Neural progenitor cell (in vitro differentiated cells): ENCODE results near the gene PARN. TPM values are rescaled to one million over a fixed set of nuclear protein-coding genes. Genes with fewer than 3 reads are reported as not detected.

ENCODE experiments used
- DNase-seq: peaks from one replicate; pipeline ENCODE4 v3.0.0-alpha.2; 2016; ENCODE audit warnings: low spot score
- H2AFZ ChIP-seq: fragments of 200-600 bp; sonication (generic); replicated peaks from 2 replicates; pipeline ENCODE4 v1.6.1; 2016; ENCODE audit warnings: antibody characterized with exemption
- H3F3A ChIP-seq: fragments of 200-600 bp; sonication (generic); 2 replicates; pipeline ENCODE4 v1.6.1; 2016; ENCODE audit warnings: antibody characterized with exemption, low read depth
- H3K27ac ChIP-seq: fragments of 200-600 bp; sonication (generic); 2 replicates; pipeline ENCODE4 v1.5.1; 2016; ENCODE audit warnings: mild to moderate bottlenecking
- H3K27me3 ChIP-seq: fragments of 200-600 bp; sonication (generic); 2 replicates; pipeline ENCODE4 v1.6.1; 2016; ENCODE audit warnings: mild to moderate bottlenecking, moderate library complexity
- H3K36me3 ChIP-seq: fragments of 200-600 bp; sonication (generic); 2 replicates; pipeline ENCODE4 v1.5.1; 2016
- H3K4me1 ChIP-seq: fragments of 200-600 bp; sonication (generic); 2 replicates; pipeline ENCODE4 v1.6.1; 2016; ENCODE audit warnings: mixed run types
- H3K4me2 ChIP-seq: fragments of 200-600 bp; sonication (generic); 2 replicates; pipeline ENCODE4 v1.6.1; 2016
- H3K4me3 ChIP-seq: fragments of 200-600 bp; sonication (generic); 2 replicates; pipeline ENCODE4 v1.5.1; 2016
- H3K79me2 ChIP-seq: fragments of 200-600 bp; sonication (generic); 2 replicates; pipeline ENCODE4 v1.6.1; 2016; ENCODE audit warnings: low read depth
- H3K9ac ChIP-seq: fragments of 200-600 bp; sonication (generic); 2 replicates; pipeline ENCODE4 v1.6.1; 2016
- H3K9me3 ChIP-seq: fragments of 200-600 bp; sonication (generic); 2 replicates; pipeline ENCODE4 v1.5.1; 2016; ENCODE audit warnings: low read depth
- H4K20me1 ChIP-seq: fragments of 200-600 bp; sonication (generic); 2 replicates; pipeline ENCODE4 v1.6.1; 2016; ENCODE audit warnings: low read depth
- H3K27ac Mint-ChIP-seq: 3 replicates; pipeline ENCODE4 v1.8.0; 2021; ENCODE audit warnings: mixed read lengths
- H3K27me3 Mint-ChIP-seq: 2 replicates; pipeline ENCODE4 v1.8.0; 2022; ENCODE audit warnings: low read depth, mild to moderate bottlenecking, inconsistent platforms, moderate library complexity, mixed read lengths; ENCODE audit not compliant: insufficient read depth
- H3K36me3 Mint-ChIP-seq: 3 replicates; pipeline ENCODE4 v1.8.0; 2021; ENCODE audit warnings: mixed read lengths
- H3K4me1 Mint-ChIP-seq: 3 replicates; pipeline ENCODE4 v1.8.0; 2021; ENCODE audit warnings: mixed read lengths
- H3K4me3 Mint-ChIP-seq: 3 replicates; pipeline ENCODE4 v1.8.0; 2021; ENCODE audit warnings: mild to moderate bottlenecking, moderate library complexity, mixed read lengths
- H3K9me3 Mint-ChIP-seq: 3 replicates; pipeline ENCODE4 v1.8.0; 2020; ENCODE audit warnings: mixed read lengths
- CTCF ChIP-seq: fragments of 200-600 bp; sonication (generic); IDR thresholded peaks from 2 replicates; pipeline ENCODE4 v1.5.1; 2017; ENCODE audit warnings: antibody characterized with exemption, mild to moderate bottlenecking
- EZH2 ChIP-seq: fragments of 200-600 bp; sonication (generic); IDR thresholded peaks from 2 replicates; pipeline ENCODE4 v1.6.1; 2017; ENCODE audit warnings: antibody characterized with exemption, mild to moderate bottlenecking, moderate library complexity
- EZH2phosphoT487 ChIP-seq: fragments of 200-600 bp; sonication (generic); IDR thresholded peaks from 2 replicates; pipeline ENCODE4 v1.6.1; 2017; ENCODE audit warnings: antibody characterized with exemption
- total RNA-seq: library from RNA; depleted of rRNA; stranded (reverse); fragments of >200 nt; gene quantifications from 2 replicates; pipeline ENCODE4 v1.2.3, GENCODE V29; 2015; ENCODE audit warnings: low replicate concordance

The PARN gene
- total RNA-seq, 1 donor from 2014 or later: 53.5 TPM

GRCh38 chr16:14452066-14452465 lies 178.0 kb downstream of the PARN start:
- Histone ChIP-seq H2AFZ (no peak overlapping the region), H3K9me3 (no peaks in the 10 kb centered on the region), H4K20me1 (no peaks in the 10 kb centered on the region), H3K4me2 (no peak overlapping the region), H3K9ac (no peak overlapping the region), H3K4me1 (no peaks in the 10 kb centered on the region), H3K4me3 (no peak overlapping the region), H3K36me3 (no peaks in the 10 kb centered on the region), H3K27ac (no peak overlapping the region), H3F3A (no peaks in the 10 kb centered on the region), H3K79me2 (no peaks in the 10 kb centered on the region), H3K27me3 (no peaks in the 10 kb centered on the region)
- no peak for TF ChIP-seq EZH2
- TF ChIP-seq EZH2phosphoT487: no peak
- no peak for TF ChIP-seq CTCF
- DNase-seq: no peak
- Mint-ChIP-seq H3K36me3 (no peaks in the 10 kb centered on the region), H3K27me3 (no peaks in the 10 kb centered on the region), H3K4me1 (no peaks in the 10 kb centered on the region), H3K9me3 (no peaks in the 10 kb centered on the region), H3K4me3 (no peak overlapping the region), H3K27ac (no peak overlapping the region)

GRCh38 chr16:14450846-14451245 lies 179.2 kb downstream of the PARN start:
- Histone ChIP-seq H3K9ac (no peak overlapping the region), H3K4me1 (no peaks in the 10 kb centered on the region), H2AFZ (no peak overlapping the region), H3K36me3 (no peaks in the 10 kb centered on the region), H4K20me1 (no peaks in the 10 kb centered on the region), H3K79me2 (no peaks in the 10 kb centered on the region), H3F3A (no peaks in the 10 kb centered on the region), H3K27me3 (no peaks in the 10 kb centered on the region), H3K4me3 (no peak overlapping the region), H3K9me3 (no peaks in the 10 kb centered on the region), H3K27ac (no peak overlapping the region), H3K4me2 (no peak overlapping the region)
- no peak overlapping the region for H3K4me3 Mint-ChIP-seq
- H3K36me3 Mint-ChIP-seq: no peaks in the 10 kb centered on the region
- TF ChIP-seq CTCF: no peak
- H3K4me1 Mint-ChIP-seq: peaks cover 10% of the 10 kb centered on the region
- peaks cover under 1% of the 10 kb centered on the region for H3K27me3 Mint-ChIP-seq
- H3K27ac Mint-ChIP-seq: no peak overlapping the region
- no peaks in the 10 kb centered on the region for H3K9me3 Mint-ChIP-seq
- no peak for DNase-seq

GRCh38 chr16:14449790-14450480 lies 180.1 kb downstream of the PARN start:
- Histone ChIP-seq H3K9me3 (no peaks in the 10 kb centered on the region), H3K27ac (no peak overlapping the region), H4K20me1 (no peaks in the 10 kb centered on the region), H3K4me3 (no peak overlapping the region), H3K4me1 (no peaks in the 10 kb centered on the region), H3K4me2 (no peak overlapping the region), H3K27me3 (no peaks in the 10 kb centered on the region), H3K79me2 (no peaks in the 10 kb centered on the region), H3F3A (no peaks in the 10 kb centered on the region), H3K9ac (no peak overlapping the region), H2AFZ (no peak overlapping the region), H3K36me3 (no peaks in the 10 kb centered on the region)
- no peak for DNase-seq
- Mint-ChIP-seq H3K4me3 (no peak overlapping the region), H3K36me3 (no peaks in the 10 kb centered on the region), H3K9me3 (no peaks in the 10 kb centered on the region), H3K4me1 (peaks cover 19% of the 10 kb centered on the region), H3K27ac (no peak overlapping the region), H3K27me3 (peaks cover 2% of the 10 kb centered on the region)
- TF ChIP-seq CTCF: no peak
- TF ChIP-seq EZH2phosphoT487: no peak
- no peak for TF ChIP-seq EZH2
